Activated naive CD8-positive, alpha-beta T cell treated with anti-CD3 and anti-CD28 coated beads, Interleukin-2, amount 50 U/mL, for 16 hours (primary cell): ENCODE results near the gene LYPD8.

Source experiments
- DNase-seq: peaks from one replicate; pipeline ENCODE4 v3.0.0-alpha.2; 2020; ENCODE audit warnings: low read depth, low spot score

LYPD8 gene

GRCh38 chr1:248757784-248758195, 2.2 kb upstream of the LYPD8 start:
- no peak for DNase-seq

GRCh38 chr1:248756636-248757035, 1.1 kb upstream of the LYPD8 start:
- DNase-seq = no peak

- no peak for DNase-seq
Measured at GRCh38 chr1:248756151-248756550, 592 bp upstream of the LYPD8 start.

GRCh38 chr1:248753708-248754280, 1.8 kb downstream of the LYPD8 start:
- DNase-seq = no peak

- no peak for DNase-seq
Measured at GRCh38 chr1:248753029-248753594, 2.4 kb downstream of the LYPD8 start.

GRCh38 chr1:248752161-248753028, 3.2 kb downstream of the LYPD8 start:
- DNase-seq = no peak

GRCh38 chr1:248751635-248752034, 3.9 kb downstream of the LYPD8 start:
- no peak for DNase-seq

- DNase-seq = no peak
Measured at GRCh38 chr1:248751142-248751541, 4.4 kb downstream of the LYPD8 start.

- no peak for DNase-seq
Measured at GRCh38 chr1:248750496-248750895, 5.1 kb downstream of the LYPD8 start.

GRCh38 chr1:248748211-248748610, 7.3 kb downstream of the LYPD8 start:
- no peak for DNase-seq

- DNase-seq = no peak
Measured at GRCh38 chr1:248740876-248741275, 14.7 kb downstream of the LYPD8 start.

GRCh38 chr1:248739572-248740205, 15.9 kb downstream of the LYPD8 start:
- DNase-seq = no peak

GRCh38 chr1:248737457-248737856, 18.1 kb downstream of the LYPD8 start:
- DNase-seq = no peak

GRCh38 chr1:248736977-248737376, 18.6 kb downstream of the LYPD8 start:
- DNase-seq = no peak

- DNase-seq = no peak
Measured at GRCh38 chr1:248733566-248733965, 22.0 kb downstream of the LYPD8 start.

GRCh38 chr1:248730507-248731335, 24.8 kb downstream of the LYPD8 start:
- DNase-seq = no peak

GRCh38 chr1:248714248-248714647, 41.3 kb downstream of the LYPD8 start:
- no peak for DNase-seq

GRCh38 chr1:248710305-248710900, 45.2 kb downstream of the LYPD8 start:
- no peak for DNase-seq

- no peak for DNase-seq
Measured at GRCh38 chr1:248704606-248705005, 51.0 kb downstream of the LYPD8 start.

- no peak for DNase-seq
Measured at GRCh38 chr1:248703674-248704073, 51.9 kb downstream of the LYPD8 start.

GRCh38 chr1:248702714-248703113, 52.8 kb downstream of the LYPD8 start, which contains the start of gene OR14I1:
Gene OR14I1 (minus strand): TSS chr1:248702766.
- no peak for DNase-seq
